HCT116 (cell line): Measurements from ENCODE around the gene ACACA. TPM values are rescaled to one million over a fixed set of nuclear protein-coding genes. Genes with fewer than 3 reads are reported as not detected.
A peak's percentile ranks its signal among the peaks of the same experiment; 100 is the strongest.

ENCODE experiments used
- ATAC-seq: fragments of 200-7000 bp; cut with Tn5 transposase; 2 replicates; pipeline ENCODE4 v1.9.1; 2020; ENCODE audit warnings: mild to moderate bottlenecking, moderate library complexity
- BruUV-seq: library from RNA; stranded (reverse); fragments of 400-500 nt; replicated peaks from 2 replicates; lab custom pipeline; 2021; lab: Mats Ljungman, UMichigan
- CTCF ChIA-PET: fragments of 300-600 bp; sonication (Branson Sonifier 250); formaldehyde crosslinking; loops from one replicate; lab custom pipeline; 2021; ENCODE audit warnings: antibody characterized with exemption; lab: Charles Lee
- POLR2A ChIA-PET: fragments of 300-600, 350-600 bp; sonication (Branson Sonifier 250); formaldehyde crosslinking; loops from one replicate; lab custom pipeline; 2021; ENCODE audit warnings: antibody characterized with exemption; lab: Charles Lee
- RAD21 ChIA-PET, 2 experiments: fragments of 300-600 bp; sonication (Branson Sonifier 250); formaldehyde crosslinking; loops; one replicate each; lab custom pipeline; 2023; ENCODE audit warnings: low total read pairs in 2 of 2; ENCODE audit not compliant: uncharacterized antibody in 2 of 2, unreplicated experiment in 2 of 2, low non-redundant PET in 1 of 2; lab: Charles Lee
- DNase-seq: peaks from one replicate; pipeline ENCODE4 v3.0.0-alpha.2; 2010; ENCODE audit warnings: low read depth, low spot score
- H2AFZ ChIP-seq: fragments of 200-600 bp; shearing (Covaris generic), sonication (generic); 2 replicates; pipeline ENCODE4 v1.6.1; 2017; ENCODE audit warnings: low read depth, mixed run types, mixed read lengths, antibody characterized with exemption, low read length; ENCODE audit not compliant: poor library complexity, severe bottlenecking
- H3K27ac ChIP-seq: 2 replicates; pipeline ENCODE4 v1.5.1; 2012; ENCODE audit warnings: low read depth, low read length
- H3K27me3 ChIP-seq: fragments of 200-600 bp; sonication (generic); 2 replicates; pipeline ENCODE4 v1.6.1; 2016; ENCODE audit warnings: mixed run types, low read length, mixed read lengths; ENCODE audit not compliant: insufficient read depth
- H3K36me3 ChIP-seq, 2 experiments: fragments of 200-500 bp in 1 of 2; fragments of 200-600 bp in 1 of 2; sonication (Bioruptor generic) in 1 of 2; sonication (generic) in 1 of 2; 2 replicates each; pipeline versions ENCODE4 v1.5.1 to v1.6.1; 2014 to 2016; ENCODE audit warnings: low read length in 2 of 2, inconsistent platforms in 1 of 2, mixed read lengths in 1 of 2, mixed run types in 1 of 2; ENCODE audit not compliant: insufficient read depth in 2 of 2, control insufficient read depth in 1 of 2
- H3K4me1 ChIP-seq, 2 experiments: fragments of 200-600 bp in 1 of 2; sonication (generic) in 1 of 2; 2 replicates each; pipeline versions ENCODE4 v1.5.1 to v1.6.1; 2012 to 2017; ENCODE audit warnings: low read length in 2 of 2, inconsistent platforms in 1 of 2, mild to moderate bottlenecking in 1 of 2, mixed read lengths in 1 of 2, mixed run types in 1 of 2, moderate library complexity in 1 of 2; ENCODE audit not compliant: insufficient read depth in 2 of 2, control insufficient read depth in 1 of 2
- H3K4me2 ChIP-seq: fragments of 200-600 bp; sonication (generic); 2 replicates; pipeline ENCODE4 v1.6.1; 2017; ENCODE audit warnings: mixed run types, low read length, mixed read lengths
- H3K4me3 ChIP-seq, 2 experiments: fragments of 200-600 bp in 1 of 2; sonication (generic) in 1 of 2; replicated peaks in 1 of 2; 2 replicates each; pipeline ENCODE4 v1.5.1; 2011 to 2016; ENCODE audit warnings: low read length in 2 of 2, control low read depth in 1 of 2, low read depth in 1 of 2, mild to moderate bottlenecking in 1 of 2, mixed read lengths in 1 of 2, mixed run types in 1 of 2
- H3K79me2 ChIP-seq: fragments of 200-600 bp; sonication (generic); 2 replicates; pipeline ENCODE4 v1.6.1; 2017; ENCODE audit warnings: mild to moderate bottlenecking, mixed run types, low read length, moderate library complexity, mixed read lengths; ENCODE audit not compliant: insufficient read depth
- H3K9ac ChIP-seq: fragments of 200-600 bp; sonication (generic); 2 replicates; pipeline ENCODE4 v1.6.1; 2016; ENCODE audit warnings: low read length, mixed read lengths
- H3K9me2 ChIP-seq: fragments of 200-600 bp; sonication (generic), shearing (Covaris generic); 2 replicates; pipeline ENCODE4 v1.6.1; 2017; ENCODE audit warnings: mixed run types, mild to moderate bottlenecking, moderate library complexity; ENCODE audit not compliant: insufficient read depth
- H3K9me3 ChIP-seq, 2 experiments: fragments of 200-500 bp in 1 of 2; fragments of 200-600 bp in 1 of 2; sonication (Bioruptor generic) in 1 of 2; sonication (generic) in 1 of 2; 2 replicates each; pipeline ENCODE4 v1.6.1; 2014 to 2017; ENCODE audit warnings: low read length in 2 of 2, mixed read lengths in 2 of 2, inconsistent platforms in 1 of 2, low read depth in 1 of 2, mild to moderate bottlenecking in 1 of 2, mixed run types in 1 of 2, moderate library complexity in 1 of 2; ENCODE audit not compliant: control insufficient read depth in 1 of 2, insufficient read depth in 1 of 2
- H4K20me1 ChIP-seq: fragments of 200-600 bp; sonication (generic), shearing (Covaris generic); 2 replicates; pipeline ENCODE4 v1.6.1; 2017; ENCODE audit warnings: mixed run types, mild to moderate bottlenecking, moderate library complexity; ENCODE audit not compliant: insufficient read depth
- CTCF ChIP-seq, 3 experiments: fragments of 200-600 bp in 1 of 3; sonication (generic) in 1 of 3; IDR thresholded peaks in 2 of 3; conservative IDR thresholded peaks in 1 of 3; 2 replicates each; pipeline ENCODE4 v1.5.1; 2012 to 2017; ENCODE audit warnings: low read depth in 2 of 3, low read length in 2 of 3, antibody characterized with exemption in 1 of 3, borderline replicate concordance in 1 of 3, control low read depth in 1 of 3, mild to moderate bottlenecking in 1 of 3, mixed read lengths in 1 of 3, mixed run types in 1 of 3, moderate library complexity in 1 of 3; ENCODE audit not compliant: insufficient read depth in 1 of 3
- ELF1 ChIP-seq: IDR thresholded peaks from 2 replicates; pipeline ENCODE4 v1.6.1; 2012; ENCODE audit warnings: low read depth, borderline replicate concordance
- TCF7L2 ChIP-seq: IDR thresholded peaks from 2 replicates; pipeline ENCODE4 v1.7.0; 2011; ENCODE audit warnings: borderline replicate concordance, inconsistent platforms; ENCODE audit not compliant: insufficient read depth, insufficient read length; ENCODE audit errors: extremely low read depth
- YY1 ChIP-seq: IDR thresholded peaks from 2 replicates; pipeline ENCODE4 v1.6.1; 2011; ENCODE audit warnings: low read length, low read depth, moderate library complexity, mild to moderate bottlenecking; ENCODE audit not compliant: insufficient replicate concordance; ENCODE audit errors: extremely low read depth
- ZFX ChIP-seq: fragments of 450-650 bp; IDR thresholded peaks from 2 replicates; pipeline ENCODE4 v1.6.1; 2017
- intact Hi-C: fragments of 100-400 bp; cut with micrococcal nuclease; formaldehyde crosslinking; loops from 2 replicates; pipeline ENCODE4 v1.10.0; 2022
- total RNA-seq: library from RNA; stranded (reverse); gene quantifications from one replicate; pipeline ENCODE4 v1.2.1, GENCODE V29; 2021; ENCODE audit not compliant: unreplicated experiment
- TF ChIP-seq, protein P1 (sequence below): IDR thresholded peaks from 2 replicates; pipeline ENCODE4 v1.6.1; 2012; ENCODE audit warnings: low read depth

The ACACA gene
- total RNA-seq, 1 experiment from 2014 or later: 161 TPM

DNA sequence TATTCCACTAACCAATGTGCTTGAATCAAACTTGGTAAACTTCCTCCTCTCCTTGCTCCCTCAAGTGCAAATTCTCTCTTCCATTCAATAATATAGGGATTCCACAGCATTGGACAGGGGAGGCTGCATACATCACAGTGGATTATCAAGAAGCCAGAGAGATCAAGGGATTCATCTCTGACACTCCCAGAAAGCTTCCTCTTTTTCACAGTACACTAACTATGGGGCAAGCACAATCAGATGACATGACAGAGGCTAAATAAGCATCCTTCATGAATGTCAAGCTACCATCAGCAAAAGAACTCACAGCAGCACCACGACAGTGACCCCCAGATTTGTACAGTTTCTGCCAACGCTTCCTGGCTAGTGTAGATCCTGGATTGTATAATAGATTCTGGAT lies 209.3 kb downstream of the ACACA start (continued):
- TF ChIP-seq, protein P1, sequence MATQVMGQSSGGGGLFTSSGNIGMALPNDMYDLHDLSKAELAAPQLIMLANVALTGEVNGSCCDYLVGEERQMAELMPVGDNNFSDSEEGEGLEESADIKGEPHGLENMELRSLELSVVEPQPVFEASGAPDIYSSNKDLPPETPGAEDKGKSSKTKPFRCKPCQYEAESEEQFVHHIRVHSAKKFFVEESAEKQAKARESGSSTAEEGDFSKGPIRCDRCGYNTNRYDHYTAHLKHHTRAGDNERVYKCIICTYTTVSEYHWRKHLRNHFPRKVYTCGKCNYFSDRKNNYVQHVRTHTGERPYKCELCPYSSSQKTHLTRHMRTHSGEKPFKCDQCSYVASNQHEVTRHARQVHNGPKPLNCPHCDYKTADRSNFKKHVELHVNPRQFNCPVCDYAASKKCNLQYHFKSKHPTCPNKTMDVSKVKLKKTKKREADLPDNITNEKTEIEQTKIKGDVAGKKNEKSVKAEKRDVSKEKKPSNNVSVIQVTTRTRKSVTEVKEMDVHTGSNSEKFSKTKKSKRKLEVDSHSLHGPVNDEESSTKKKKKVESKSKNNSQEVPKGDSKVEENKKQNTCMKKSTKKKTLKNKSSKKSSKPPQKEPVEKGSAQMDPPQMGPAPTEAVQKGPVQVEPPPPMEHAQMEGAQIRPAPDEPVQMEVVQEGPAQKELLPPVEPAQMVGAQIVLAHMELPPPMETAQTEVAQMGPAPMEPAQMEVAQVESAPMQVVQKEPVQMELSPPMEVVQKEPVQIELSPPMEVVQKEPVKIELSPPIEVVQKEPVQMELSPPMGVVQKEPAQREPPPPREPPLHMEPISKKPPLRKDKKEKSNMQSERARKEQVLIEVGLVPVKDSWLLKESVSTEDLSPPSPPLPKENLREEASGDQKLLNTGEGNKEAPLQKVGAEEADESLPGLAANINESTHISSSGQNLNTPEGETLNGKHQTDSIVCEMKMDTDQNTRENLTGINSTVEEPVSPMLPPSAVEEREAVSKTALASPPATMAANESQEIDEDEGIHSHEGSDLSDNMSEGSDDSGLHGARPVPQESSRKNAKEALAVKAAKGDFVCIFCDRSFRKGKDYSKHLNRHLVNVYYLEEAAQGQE: no peak
- TF ChIP-seq YY1 (no peak), ELF1 (no peak), ZFX (no peak)

- no peak overlapping the region for H3K27ac ChIP-seq
- no peak overlapping the region for H3K4me3 ChIP-seq
- peaks cover 10 to 25% of the 10 kb centered on the region in 2 experiments; a peak in 2 of 4 replicates for H3K36me3 ChIP-seq
- no peak for ATAC-seq
- BruUV-seq: no TSS peak
- no peaks in the 10 kb centered on the region for H3K79me2 ChIP-seq
- H3K4me2 ChIP-seq: no peak overlapping the region
- H3K27me3 ChIP-seq: no peaks in the 10 kb centered on the region
- TF ChIP-seq TCF7L2 (no peak), CTCF (IDR thresholded peaks at IDR 0.05 in 2 of 3, conservative IDR thresholded peaks at IDR 0.05 in 1 of 3; ENCODE audit: borderline replicate concordance in 1 of 3, insufficient read depth in 1 of 3, low read depth in 2 of 3, low read length in 2 of 3) (0 out of 6 replicates have a peak, but pooled peaks of 1 of the 3 experiments have one; percentile 8)
- CTCF ChIA-PET: no interaction called here
- H2AFZ ChIP-seq: no peak overlapping the region
- RAD21 ChIA-PET: interaction anchor here in 1 of 2 experiments (0.6 kb wide), 1 partner anchor 1791 kb away, joined by 3 read pairs; no protein-coding TSS in a partner anchor
- H3K9ac ChIP-seq: no peak overlapping the region
- no peaks in the 10 kb centered on the region for H3K9me3 ChIP-seq
- intact Hi-C loops: no loop called here
- DNase-seq: no peak
- H3K4me1 ChIP-seq: no peaks in the 10 kb centered on the region
- POLR2A ChIA-PET: no interaction called here
- no peaks in the 10 kb centered on the region for H3K9me2 ChIP-seq
- no peaks in the 10 kb centered on the region for H4K20me1 ChIP-seq
Observed at GRCh38 chr17:37194208-37194607, 212.4 kb downstream of the ACACA start.
